T-helper 1 cell treated with Interleukin-12 subunit alpha and Interleukin-12 subunit beta and Interleukin-4 antibody, amounts not matched to agents 30 μg/mL and 1 μg/mL, for 36 hours (primary cell): ENCODE measurements around the gene TCF7L2.

Experiments used
- H3K27ac Mint-ChIP-seq: one replicate; pipeline ENCODE4 v1.8.0; 2021; ENCODE audit warnings: mild to moderate bottlenecking, mixed read lengths
- H3K27me3 Mint-ChIP-seq: one replicate; pipeline ENCODE4 v1.8.0; 2021; ENCODE audit warnings: low read depth, mixed read lengths
- H3K36me3 Mint-ChIP-seq: one replicate; pipeline ENCODE4 v1.8.0; 2021; ENCODE audit warnings: low read depth, mixed read lengths
- H3K4me1 Mint-ChIP-seq: one replicate; pipeline ENCODE4 v1.8.0; 2021; ENCODE audit warnings: low read depth, mixed read lengths
- H3K4me3 Mint-ChIP-seq: one replicate; pipeline ENCODE4 v1.8.0; 2021; ENCODE audit warnings: mild to moderate bottlenecking, moderate library complexity, mixed read lengths
- H3K9me3 Mint-ChIP-seq: one replicate; pipeline ENCODE4 v1.8.0; 2021; ENCODE audit warnings: mixed read lengths

The TCF7L2 gene

GRCh38 chr10:113024930-113025329 lies 74.9 kb downstream of the TCF7L2 start:
- H3K4me1 Mint-ChIP-seq: no peaks in the 10 kb centered on the region
- H3K27me3 Mint-ChIP-seq: peaks cover 25% of the 10 kb centered on the region
- H3K9me3 Mint-ChIP-seq: no peaks in the 10 kb centered on the region
- H3K4me3 Mint-ChIP-seq: no peak overlapping the region
- H3K27ac Mint-ChIP-seq: no peak overlapping the region
- no peaks in the 10 kb centered on the region for H3K36me3 Mint-ChIP-seq

DNA sequence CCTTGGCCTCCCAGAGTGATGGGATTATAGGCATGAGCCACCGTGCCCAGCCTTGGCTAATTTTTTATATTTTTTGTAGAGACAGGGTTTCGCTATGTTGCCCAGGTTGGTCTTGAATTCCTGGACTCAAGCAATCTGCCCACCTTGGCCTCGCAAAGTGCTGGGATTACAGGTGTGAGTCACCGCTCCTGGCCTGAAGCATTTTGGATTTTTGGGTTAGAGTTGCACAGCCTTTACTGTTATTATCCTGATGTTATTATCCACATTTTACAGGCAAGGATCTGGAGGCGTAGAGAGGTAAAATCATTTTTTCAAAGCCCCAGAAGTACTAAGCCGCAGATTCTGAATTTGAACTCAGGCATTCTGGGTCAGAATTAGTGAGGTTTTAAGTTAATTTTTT lies 75.4 kb downstream of the TCF7L2 start:
- Mint-ChIP-seq H3K4me3 (no peak overlapping the region), H3K4me1 (no peaks in the 10 kb centered on the region), H3K27me3 (peaks cover 25% of the 10 kb centered on the region), H3K27ac (no peak overlapping the region), H3K9me3 (no peaks in the 10 kb centered on the region), H3K36me3 (no peaks in the 10 kb centered on the region)

GRCh38 chr10:113026679-113027078 lies 76.6 kb downstream of the TCF7L2 start:
- Mint-ChIP-seq H3K27me3 (peaks cover 25% of the 10 kb centered on the region), H3K36me3 (no peaks in the 10 kb centered on the region), H3K9me3 (no peaks in the 10 kb centered on the region), H3K4me1 (no peaks in the 10 kb centered on the region), H3K27ac (no peak overlapping the region), H3K4me3 (no peak overlapping the region)

GRCh38 chr10:113027230-113027573 lies 77.2 kb downstream of the TCF7L2 start:
- Mint-ChIP-seq H3K36me3 (no peaks in the 10 kb centered on the region), H3K4me3 (no peak overlapping the region), H3K27me3 (peaks cover 25% of the 10 kb centered on the region), H3K4me1 (no peaks in the 10 kb centered on the region), H3K9me3 (no peaks in the 10 kb centered on the region), H3K27ac (no peak overlapping the region)

DNA sequence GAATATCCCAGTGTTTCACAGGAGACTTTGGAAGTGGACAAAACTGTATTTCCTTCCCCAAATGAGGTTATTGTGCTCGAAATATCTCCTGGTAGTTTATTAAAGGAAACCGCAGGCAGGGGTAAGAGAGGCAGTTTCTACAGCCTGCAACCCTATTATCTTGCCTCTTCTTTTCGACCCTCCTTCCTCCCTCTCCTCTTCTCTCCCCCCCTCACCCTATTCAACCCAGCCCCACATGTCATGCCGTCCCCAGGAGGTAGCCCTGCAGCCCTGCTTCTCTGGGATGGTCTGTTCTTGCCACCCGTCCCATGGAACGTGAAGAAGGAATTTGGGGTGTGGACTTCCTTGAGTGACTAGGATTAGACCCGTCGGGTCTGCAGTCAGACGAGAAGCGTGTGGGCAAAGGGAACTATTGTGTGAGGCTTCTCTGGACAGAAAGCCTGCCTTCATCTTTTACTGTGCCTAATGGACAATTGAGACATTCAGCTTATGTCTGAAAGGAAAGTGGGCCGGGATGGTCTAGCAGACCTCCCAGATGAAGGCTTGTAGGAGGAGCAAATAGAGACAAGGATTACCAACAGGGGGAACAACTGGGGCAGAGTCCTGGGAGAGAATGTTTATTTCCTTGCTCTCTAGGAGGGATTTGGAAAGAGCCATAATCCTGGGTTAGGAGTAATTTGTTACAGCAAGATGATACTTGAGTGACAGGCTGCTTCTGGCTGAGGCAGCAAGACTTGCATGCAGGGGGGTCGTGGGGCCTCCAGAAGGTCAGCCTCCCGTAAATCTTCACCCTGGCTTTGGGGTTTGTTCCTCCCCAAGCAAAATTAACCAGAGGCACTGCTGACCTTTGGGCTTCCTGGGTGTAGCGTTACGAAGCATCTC lies 77.8 kb downstream of the TCF7L2 start:
- no peak overlapping the region for H3K4me3 Mint-ChIP-seq
- H3K9me3 Mint-ChIP-seq: no peaks in the 10 kb centered on the region

GRCh38 chr10:113028456-113029440 lies 78.7 kb downstream of the TCF7L2 start:
- Mint-ChIP-seq H3K4me1 (no peaks in the 10 kb centered on the region), H3K27ac (no peak overlapping the region)

More for the DNA sequence above, 77.8 kb downstream of the TCF7L2 start:
- H3K36me3 Mint-ChIP-seq: no peaks in the 10 kb centered on the region
- no peaks in the 10 kb centered on the region for H3K4me1 Mint-ChIP-seq
- H3K27ac Mint-ChIP-seq: no peak overlapping the region
- peaks cover 25% of the 10 kb centered on the region for H3K27me3 Mint-ChIP-seq

GRCh38 chr10:113030453-113030852 lies 80.4 kb downstream of the TCF7L2 start:
- Mint-ChIP-seq H3K9me3 (no peaks in the 10 kb centered on the region), H3K4me1 (no peaks in the 10 kb centered on the region), H3K27me3 (peaks cover 33% of the 10 kb centered on the region), H3K27ac (no peak overlapping the region), H3K36me3 (no peaks in the 10 kb centered on the region), H3K4me3 (no peak overlapping the region)

More at GRCh38 chr10:113028456-113029440, 78.7 kb downstream of the TCF7L2 start:
- peaks cover 33% of the 10 kb centered on the region for H3K27me3 Mint-ChIP-seq
- no peaks in the 10 kb centered on the region for H3K9me3 Mint-ChIP-seq
- no peak overlapping the region for H3K4me3 Mint-ChIP-seq
- H3K36me3 Mint-ChIP-seq: no peaks in the 10 kb centered on the region

- Mint-ChIP-seq H3K9me3 (no peaks in the 10 kb centered on the region), H3K36me3 (no peaks in the 10 kb centered on the region), H3K27ac (no peak overlapping the region), H3K4me3 (no peak overlapping the region), H3K27me3 (peaks cover 33% of the 10 kb centered on the region), H3K4me1 (no peaks in the 10 kb centered on the region)
Observed at GRCh38 chr10:113031147-113031546, 81.1 kb downstream of the TCF7L2 start.

DNA sequence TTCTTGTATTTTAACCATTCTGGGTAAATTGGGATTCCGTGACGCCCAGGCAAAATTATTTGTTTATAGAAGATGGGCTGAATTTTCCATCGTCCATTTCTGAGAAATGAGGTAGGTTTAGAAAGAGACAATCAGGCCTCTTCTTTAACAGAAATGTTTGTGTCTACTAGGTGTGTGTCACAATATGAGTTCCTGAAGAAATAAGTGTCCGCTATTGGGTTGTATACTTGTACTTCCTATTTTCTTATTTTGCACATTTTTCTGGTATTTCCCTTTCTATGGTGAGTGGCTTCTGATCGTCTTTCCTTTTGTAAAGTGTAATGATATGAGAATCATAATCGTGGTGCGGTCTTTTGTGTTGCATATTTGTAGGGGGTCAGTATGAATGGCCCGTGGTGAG lies 83.9 kb downstream of the TCF7L2 start:
- Mint-ChIP-seq H3K4me3 (no peak overlapping the region), H3K9me3 (no peaks in the 10 kb centered on the region), H3K27ac (no peak overlapping the region), H3K4me1 (no peaks in the 10 kb centered on the region), H3K36me3 (no peaks in the 10 kb centered on the region), H3K27me3 (peaks cover 17% of the 10 kb centered on the region)

GRCh38 chr10:113035732-113036312 lies 85.8 kb downstream of the TCF7L2 start:
- Mint-ChIP-seq H3K4me1 (no peaks in the 10 kb centered on the region), H3K36me3 (no peaks in the 10 kb centered on the region), H3K27me3 (peaks cover 24% of the 10 kb centered on the region), H3K9me3 (no peaks in the 10 kb centered on the region), H3K27ac (no peak overlapping the region), H3K4me3 (no peak overlapping the region)

DNA sequence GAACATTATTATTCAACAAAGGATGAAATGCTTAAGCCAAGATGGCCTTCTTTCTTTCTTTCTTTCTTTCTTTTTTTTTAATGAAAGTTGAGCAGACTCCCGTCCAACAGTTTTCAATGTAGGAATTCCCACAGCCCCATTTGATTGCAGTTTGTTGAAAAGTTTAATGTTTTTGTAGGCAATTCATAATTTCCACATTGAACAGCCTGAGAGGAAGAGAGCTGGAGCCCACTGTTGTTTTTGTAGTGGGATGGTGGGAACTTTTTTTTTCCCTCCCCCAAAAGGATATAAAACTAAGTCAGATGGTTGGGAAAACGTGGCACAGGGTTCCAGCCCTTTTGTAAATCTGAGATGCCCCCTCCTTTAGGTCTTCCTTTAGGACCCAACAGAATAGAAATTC lies 86.6 kb downstream of the TCF7L2 start:
- H3K4me3 Mint-ChIP-seq: no peak overlapping the region
- H3K4me1 Mint-ChIP-seq: no peaks in the 10 kb centered on the region
- no peaks in the 10 kb centered on the region for H3K9me3 Mint-ChIP-seq
- H3K27ac Mint-ChIP-seq: no peak overlapping the region
- no peaks in the 10 kb centered on the region for H3K36me3 Mint-ChIP-seq
- peaks cover 24% of the 10 kb centered on the region for H3K27me3 Mint-ChIP-seq

DNA sequence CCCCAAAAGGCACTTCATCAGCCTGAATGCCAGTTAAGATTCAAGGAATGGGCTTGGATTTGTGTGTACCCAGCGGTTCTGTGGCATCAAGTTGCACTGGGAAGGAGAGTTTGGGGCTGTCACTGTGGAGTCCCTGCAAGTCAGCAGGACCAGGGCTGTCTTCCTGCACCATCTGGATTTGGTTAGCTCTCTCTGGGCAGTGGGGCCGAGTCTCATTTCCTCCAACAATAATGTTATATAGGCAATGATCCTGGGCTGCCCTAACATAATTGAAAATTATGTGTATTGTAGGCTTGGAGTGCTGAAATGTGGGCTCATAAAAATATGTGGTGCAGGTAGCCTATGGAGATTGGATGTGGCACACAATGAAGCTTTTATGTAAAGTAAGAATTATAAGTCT lies 87.2 kb downstream of the TCF7L2 start:
- H3K27ac Mint-ChIP-seq: no peak overlapping the region
- no peaks in the 10 kb centered on the region for H3K36me3 Mint-ChIP-seq

GRCh38 chr10:113038183-113038582 lies 88.1 kb downstream of the TCF7L2 start:
- H3K36me3 Mint-ChIP-seq: no peaks in the 10 kb centered on the region
- no peak overlapping the region for H3K4me3 Mint-ChIP-seq
- no peaks in the 10 kb centered on the region for H3K4me1 Mint-ChIP-seq
- peaks cover 27% of the 10 kb centered on the region for H3K27me3 Mint-ChIP-seq
- no peak overlapping the region for H3K27ac Mint-ChIP-seq
- H3K9me3 Mint-ChIP-seq: no peaks in the 10 kb centered on the region

More for the DNA sequence above, 87.2 kb downstream of the TCF7L2 start:
- Mint-ChIP-seq H3K4me3 (no peak overlapping the region), H3K9me3 (no peaks in the 10 kb centered on the region), H3K27me3 (peaks cover 25% of the 10 kb centered on the region), H3K4me1 (no peaks in the 10 kb centered on the region)

GRCh38 chr10:113038985-113039384 lies 88.9 kb downstream of the TCF7L2 start:
- Mint-ChIP-seq H3K27me3 (peaks cover 25% of the 10 kb centered on the region), H3K36me3 (no peaks in the 10 kb centered on the region), H3K4me1 (no peaks in the 10 kb centered on the region), H3K27ac (no peak overlapping the region), H3K4me3 (no peak overlapping the region), H3K9me3 (no peaks in the 10 kb centered on the region)
